NCI-H345 treated with DMSO at 0.1 percent for 48 hours (cell line): Measurements from ENCODE around the gene PINLYP.
A peak's percentile ranks its signal among the peaks of the same experiment; 100 is the strongest.
"Not testable (repeated sequence)": the region's sequence is repeated elsewhere in the genome, so short reads cannot be mapped to it uniquely, and the experiment has no call there.

Experiments
- DNase-seq: peaks from one replicate; lab custom pipeline; 2025; ENCODE audit not compliant: unreplicated experiment; lab: John Stamatoyannopoulos, UW

The PINLYP gene

GRCh38 chr19:43600326-43600725, 24.7 kb downstream of the PINLYP start:
- not testable (repeated sequence) for DNase-seq

GRCh38 chr19:43605875-43606568, 30.4 kb downstream of the PINLYP start:
- DNase-seq = peak; percentile 12

GRCh38 chr19:43606569-43607229, 31.1 kb downstream of the PINLYP start:
- no peak for DNase-seq

DNA sequence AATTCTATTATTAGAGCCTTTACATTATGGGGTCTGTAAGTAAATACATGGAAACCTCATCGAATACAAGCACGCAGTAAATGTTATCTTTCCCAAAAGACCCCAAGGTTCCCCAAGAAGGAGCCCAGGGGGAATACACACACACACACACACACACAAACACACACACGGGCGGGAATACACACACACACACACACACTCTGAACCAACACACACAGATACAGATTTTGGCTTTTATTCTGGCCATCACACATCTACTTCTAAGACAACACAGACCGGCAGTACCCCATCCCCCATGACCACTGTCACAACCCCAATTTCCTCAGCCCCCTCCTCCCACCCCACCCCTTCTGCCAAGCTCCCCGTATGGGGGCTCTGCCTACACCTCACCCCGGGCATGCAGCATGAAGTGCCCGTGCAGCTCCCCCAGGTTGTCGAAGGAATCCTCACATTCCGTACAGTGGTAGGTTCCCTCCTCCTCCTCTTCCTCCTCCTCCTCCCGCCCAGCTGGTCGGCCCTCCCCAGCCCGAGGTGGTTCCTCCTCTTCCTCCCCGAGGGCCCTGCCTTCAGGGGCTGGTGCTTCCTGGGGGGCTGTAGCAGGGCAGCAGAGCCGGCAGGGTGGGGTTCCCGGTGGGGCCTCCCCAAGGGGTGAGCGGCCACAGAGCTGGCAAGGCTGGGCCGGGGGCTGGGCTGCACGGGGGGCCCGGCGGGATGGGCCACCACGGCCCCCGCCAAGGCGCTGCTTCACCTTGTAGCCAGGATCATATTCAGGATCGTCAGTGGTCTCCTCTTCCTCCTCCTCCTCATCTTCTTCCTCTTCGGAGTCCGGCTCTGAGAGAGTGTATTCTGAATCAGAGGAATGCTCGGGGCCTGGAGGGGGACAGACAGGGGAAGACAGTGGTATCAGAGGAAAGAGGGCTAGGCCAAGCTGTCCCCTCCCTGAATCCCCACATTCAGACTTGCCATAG, 31.9 kb downstream of the PINLYP start:
- no peak for DNase-seq

DNA sequence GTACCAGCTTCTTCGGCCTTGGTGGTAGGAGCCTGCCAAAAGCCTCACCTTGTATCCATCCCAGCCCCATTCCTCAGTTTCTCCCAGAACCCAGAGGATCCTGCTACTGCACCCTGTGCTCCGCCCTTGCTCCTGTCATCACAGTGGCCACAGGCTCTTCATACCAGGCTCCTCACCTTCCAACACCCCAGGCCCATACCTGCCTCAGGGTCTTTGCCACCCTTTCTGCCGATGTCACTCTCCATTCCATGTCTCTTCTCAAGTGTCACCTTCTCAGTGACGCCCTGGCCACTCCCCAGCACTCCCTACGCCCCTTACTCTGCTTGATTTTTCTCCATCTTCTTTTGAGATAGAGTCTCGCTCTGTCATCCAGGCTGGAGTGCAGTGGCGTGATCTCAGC, 34.3 kb downstream of the PINLYP start:
- no peak for DNase-seq

GRCh38 chr19:43610493-43610892, 34.9 kb downstream of the PINLYP start:
- DNase-seq = no peak

DNA sequence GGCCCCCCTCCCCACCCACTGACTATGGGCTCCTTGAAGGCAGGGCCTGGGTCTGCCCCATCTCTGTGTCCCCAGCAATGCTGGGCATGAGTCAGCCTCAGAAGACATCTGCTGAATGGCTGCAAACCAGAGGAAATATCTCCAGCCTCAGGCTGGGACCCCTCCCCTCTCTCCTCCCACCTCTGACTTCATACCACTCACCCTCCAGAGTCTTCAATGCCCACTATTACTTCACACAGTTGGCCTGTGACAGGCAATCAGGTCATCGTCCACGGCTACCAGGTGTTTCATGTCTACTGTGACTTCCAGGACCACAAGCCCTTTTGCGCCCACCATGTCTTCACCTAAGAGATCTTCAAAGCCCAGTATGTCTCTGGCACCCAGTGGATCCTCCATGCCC, 36.2 kb downstream of the PINLYP start, which contains the start of gene SRRM5:
SRRM5 (plus strand) TSS at position 301 of the 400 bp plus-strand sequence; CDS start at position 335, 34 bp downstream.
- no peak for DNase-seq

GRCh38 chr19:43612374-43612773, 36.8 kb downstream of the PINLYP start:
- no peak for DNase-seq

DNA sequence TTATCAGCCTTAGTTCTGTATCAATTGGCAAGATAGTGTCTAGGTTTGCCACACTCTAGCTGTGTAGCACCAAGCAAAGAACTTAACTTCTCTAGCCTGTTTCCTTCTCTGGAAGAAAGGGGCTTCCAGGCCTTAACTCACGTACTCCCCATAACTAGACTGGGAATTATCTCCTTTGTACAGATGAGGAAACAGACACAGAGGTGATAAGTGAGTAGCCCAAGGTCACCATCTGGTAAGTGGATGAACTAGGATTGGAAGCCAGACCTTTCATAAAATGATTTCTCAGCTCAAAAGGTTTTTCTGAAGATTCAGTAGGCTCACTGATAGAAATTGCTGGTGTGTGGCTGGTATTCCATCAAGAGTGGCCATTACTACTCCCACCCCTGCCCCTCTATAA, 40.7 kb downstream of the PINLYP start:
- no peak for DNase-seq

- no peak for DNase-seq
Observed at GRCh38 chr19:43616954-43617353, 41.4 kb downstream of the PINLYP start.

DNA sequence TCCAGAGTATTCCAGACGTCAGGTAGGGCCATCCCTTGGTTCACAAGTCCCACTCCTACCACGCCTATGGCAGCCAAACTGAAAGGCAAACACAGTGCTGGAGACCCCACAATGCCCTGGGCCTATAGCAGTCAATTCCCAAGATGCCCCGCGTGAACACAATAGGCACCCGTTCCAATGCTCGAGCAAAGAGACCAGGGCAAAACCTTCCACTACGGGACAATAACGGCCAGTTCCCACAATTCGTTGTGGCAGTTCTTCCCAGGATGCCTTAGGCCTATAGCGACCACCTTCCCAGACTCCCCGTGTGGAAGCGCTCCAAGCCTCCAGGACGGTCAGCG, 43.3 kb downstream of the PINLYP start:
- no peak for DNase-seq

DNA sequence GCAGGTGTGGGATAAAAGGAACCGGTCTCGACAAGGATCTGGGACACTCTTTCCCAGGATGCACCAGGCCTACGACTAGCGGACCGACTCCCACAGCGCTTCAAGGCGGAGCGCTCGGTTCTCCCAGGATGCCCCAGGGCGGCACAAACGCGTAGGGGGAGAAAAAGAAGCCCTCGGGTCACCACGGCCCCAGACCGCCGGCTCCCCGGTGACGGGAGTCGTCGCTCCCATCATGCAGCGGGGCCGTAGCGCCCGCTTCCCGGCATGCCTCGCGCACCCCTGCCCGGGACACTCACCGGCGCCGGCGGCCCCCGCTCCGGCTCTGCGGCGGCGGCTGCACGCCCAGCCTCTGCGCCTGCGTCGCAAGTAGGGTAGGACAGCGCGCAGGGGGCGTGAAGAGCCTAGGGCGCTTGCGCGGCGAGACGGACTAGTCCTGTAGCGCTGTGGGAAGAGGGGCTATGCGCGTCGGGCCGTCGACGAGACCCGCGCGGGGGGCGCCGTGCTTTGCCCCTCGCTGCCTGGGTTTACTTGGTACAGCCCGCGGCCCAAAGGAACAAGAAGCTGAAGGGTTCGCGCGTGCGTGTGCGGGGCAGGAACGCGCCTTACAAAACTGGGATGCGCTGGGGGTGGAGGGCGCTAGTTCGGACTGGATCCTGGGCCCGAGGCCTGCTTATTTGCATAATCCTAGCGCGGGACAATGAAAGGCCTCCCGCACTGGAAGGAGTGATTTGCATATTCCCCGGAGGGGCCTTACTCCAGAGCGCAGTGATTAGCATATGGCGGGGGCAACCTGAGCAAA, 43.9 kb downstream of the PINLYP start, which contains the start of gene ZNF428:
ZNF428 (minus strand) TSS at position 368 of the 799 bp plus-strand sequence. CDS start 5,325 bp downstream, outside the sequence.
- peak; percentile 50 for DNase-seq

DNA sequence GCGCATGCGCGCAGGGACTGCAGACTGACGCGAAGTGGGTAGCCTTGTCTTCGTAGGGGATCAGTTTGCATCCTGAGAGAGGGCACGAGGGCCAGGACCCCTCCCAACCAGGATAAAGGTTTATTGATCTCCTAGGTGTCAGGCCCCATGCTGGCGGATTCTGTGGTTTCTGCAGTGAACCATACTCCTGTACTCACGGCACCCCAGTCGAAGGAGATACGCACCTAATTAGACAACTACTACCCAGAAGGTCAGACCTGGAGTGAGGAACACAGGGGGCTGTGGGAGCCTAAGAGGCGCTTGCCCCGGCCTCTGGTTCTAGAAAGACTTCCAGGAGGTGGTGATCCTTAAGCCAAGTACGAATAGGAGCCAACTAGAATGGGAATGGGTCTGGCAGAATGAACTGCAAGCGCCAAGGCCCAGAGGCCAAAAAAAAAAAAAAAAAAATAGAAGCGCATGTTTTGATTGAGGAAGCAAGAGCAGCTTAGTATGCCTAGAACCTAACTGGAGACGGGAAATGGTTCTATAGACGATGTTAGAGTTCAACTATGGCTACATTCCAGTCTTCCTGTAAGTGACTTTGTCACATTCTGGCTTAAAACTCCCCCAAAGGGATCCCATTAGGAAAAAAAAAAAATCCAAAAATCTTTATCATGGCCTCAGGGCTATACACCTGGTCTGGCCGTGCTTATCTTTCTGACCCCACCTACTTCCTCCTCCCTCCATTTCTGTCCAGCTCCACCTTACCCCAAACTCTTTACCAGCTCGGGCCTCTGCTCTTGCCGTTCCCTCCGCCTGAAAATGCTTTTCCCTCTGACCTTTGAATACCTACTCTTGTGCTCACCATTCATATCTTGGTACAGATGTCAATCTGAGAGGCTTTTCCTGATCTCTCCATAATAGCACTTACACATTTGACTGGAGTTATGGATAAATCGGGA, 44.7 kb downstream of the PINLYP start:
- no peak for DNase-seq

- no peak for DNase-seq
Observed at GRCh38 chr19:43622070-43622469, 46.5 kb downstream of the PINLYP start.

GRCh38 chr19:43622956-43623355, 47.4 kb downstream of the PINLYP start:
- DNase-seq = no peak

DNA sequence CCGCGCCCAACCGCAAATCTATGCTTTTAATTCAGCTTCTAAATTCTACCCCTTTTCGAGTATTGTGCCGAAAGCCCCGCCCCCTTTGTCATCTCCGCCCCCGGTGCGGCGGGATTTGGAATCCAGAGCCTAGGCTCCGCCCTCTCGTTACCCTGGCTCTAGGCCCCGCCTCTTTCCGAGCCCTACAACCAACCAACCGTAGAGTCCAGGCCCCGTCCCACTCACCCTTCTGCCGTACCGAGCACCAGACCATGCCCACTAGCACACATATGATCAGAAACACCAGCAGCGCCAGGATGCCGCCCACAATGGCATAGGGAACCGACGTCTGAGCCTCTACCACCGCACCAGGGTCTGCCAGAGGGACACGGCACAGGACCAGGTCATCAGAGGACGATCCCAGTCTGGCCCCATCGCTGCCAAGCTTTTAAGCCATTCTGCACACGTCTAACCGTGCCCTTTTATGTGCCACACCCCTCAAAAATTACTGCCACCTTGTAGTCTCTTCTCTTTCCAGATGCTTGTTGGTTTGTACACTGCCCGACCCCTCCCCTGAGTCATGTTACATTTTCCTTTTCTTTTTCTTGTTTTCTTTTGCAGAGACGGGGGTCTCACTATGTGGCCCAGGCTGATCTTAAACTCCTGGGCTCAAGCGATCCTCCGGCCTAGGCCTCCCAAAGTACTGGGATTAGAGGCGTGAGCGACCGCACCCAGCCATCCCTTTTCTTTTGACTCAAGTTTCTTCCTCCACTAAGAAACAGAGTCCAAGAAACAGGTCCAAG, 48.5 kb downstream of the PINLYP start:
- no peak for DNase-seq

GRCh38 chr19:43624933-43625332, 49.3 kb downstream of the PINLYP start:
- DNase-seq = no peak

- no peak for DNase-seq
Observed at GRCh38 chr19:43625918-43626579, 50.4 kb downstream of the PINLYP start.
